CD14-positive monocyte (primary cell): Measurements from ENCODE around the gene VEPH1. TPM values are rescaled to one million over a fixed set of nuclear protein-coding genes. Genes with fewer than 3 reads are reported as not detected.

Experiments
- DNase-seq, 3 donors: peaks; one replicate each; pipeline ENCODE4 v3.0.0-alpha.2; 2011 to 2022
- H2AFZ ChIP-seq: 2 replicates; pipeline ENCODE4 v1.6.0; 2012; ENCODE audit warnings: mild to moderate bottlenecking, low read depth, low read length, inconsistent platforms; ENCODE audit not compliant: insufficient read depth, poor library complexity, severe bottlenecking
- H3K27ac ChIP-seq, 2 donors: 1 replicate in 1 of 2; 2 replicates in 1 of 2; pipeline ENCODE4 v1.5.1; 2012 to 2013; ENCODE audit warnings: low read length in 2 of 2, control low read depth in 1 of 2, inconsistent platforms in 1 of 2, low read depth in 1 of 2, mild to moderate bottlenecking in 1 of 2
- H3K27me3 ChIP-seq, 2 donors: one replicate each; pipeline versions ENCODE4 v1.6.0 to v1.6.1; 2011 to 2013; ENCODE audit warnings: low read length in 2 of 2; ENCODE audit not compliant: control insufficient read depth in 2 of 2, insufficient read depth in 2 of 2
- H3K36me3 ChIP-seq, 2 donors: replicated peaks in 1 of 2; 1 replicate in 1 of 2; 2 replicates in 1 of 2; pipeline versions ENCODE4 v1.5.1 to v1.6.1; 2012 to 2013; ENCODE audit warnings: low read length in 2 of 2, control low read depth in 1 of 2, inconsistent platforms in 1 of 2, mild to moderate bottlenecking in 1 of 2; ENCODE audit not compliant: insufficient read depth in 2 of 2, control insufficient read depth in 1 of 2
- H3K4me1 ChIP-seq, 2 donors: 1 replicate in 1 of 2; 2 replicates in 1 of 2; pipeline versions ENCODE4 v1.5.1 to v1.6.1; 2012 to 2013; ENCODE audit warnings: low read length in 2 of 2, control low read depth in 1 of 2, inconsistent platforms in 1 of 2, mild to moderate bottlenecking in 1 of 2, moderate library complexity in 1 of 2; ENCODE audit not compliant: insufficient read depth in 2 of 2, control insufficient read depth in 1 of 2
- H3K4me2 ChIP-seq: replicated peaks from 2 replicates; pipeline ENCODE3; 2012; ENCODE audit warnings: low read length, moderate library complexity, mild to moderate bottlenecking; ENCODE audit not compliant: poor library complexity, severe bottlenecking; ENCODE audit errors: extremely low read depth
- H3K4me3 ChIP-seq, 3 experiments: fragments of 200-600 bp in 1 of 3; sonication (generic) in 1 of 3; replicated peaks in 1 of 3; 1 replicate in 2 of 3; 2 replicates in 1 of 3; pipeline ENCODE4 v1.5.1; 2011 to 2013; ENCODE audit warnings: low read length in 3 of 3, mild to moderate bottlenecking in 3 of 3, control low read depth in 2 of 3, low read depth in 2 of 3, inconsistent platforms in 1 of 3, moderate library complexity in 1 of 3
- H3K79me2 ChIP-seq: 2 replicates; pipeline ENCODE4 v1.6.0; 2012; ENCODE audit warnings: mild to moderate bottlenecking, control low read depth, inconsistent platforms, low read length, moderate library complexity; ENCODE audit not compliant: insufficient read depth
- H3K9ac ChIP-seq: 2 replicates; pipeline ENCODE4 v1.6.0; 2017; ENCODE audit warnings: low read length, mild to moderate bottlenecking; ENCODE audit not compliant: insufficient read depth, poor library complexity, severe bottlenecking
- H3K9me3 ChIP-seq, 2 donors: replicated peaks in 1 of 2; 1 replicate in 1 of 2; 2 replicates in 1 of 2; pipeline versions ENCODE4 v1.5.1 to v1.6.1; 2012 to 2013; ENCODE audit warnings: low read length in 2 of 2, control low read depth in 1 of 2; ENCODE audit not compliant: control insufficient read depth in 1 of 2, insufficient read depth in 1 of 2
- H4K20me1 ChIP-seq: 2 replicates; pipeline ENCODE4 v1.6.0; 2012; ENCODE audit warnings: mild to moderate bottlenecking, low read length, control low read depth, moderate library complexity; ENCODE audit not compliant: insufficient read depth
- H3K27ac Mint-ChIP-seq, 7 donors: one replicate each; pipeline ENCODE4 v1.8.0; 2020; ENCODE audit warnings: mild to moderate bottlenecking in 7 of 7, mixed read lengths in 7 of 7, moderate library complexity in 6 of 7, inconsistent platforms in 2 of 7
- H3K27me3 Mint-ChIP-seq, 3 donors: one replicate each; pipeline ENCODE4 v1.8.0; 2021 to 2022; ENCODE audit warnings: low read depth in 3 of 3, mild to moderate bottlenecking in 3 of 3, mixed read lengths in 3 of 3, moderate library complexity in 3 of 3, inconsistent platforms in 1 of 3
- H3K36me3 Mint-ChIP-seq, 2 donors: one replicate each; pipeline ENCODE4 v1.8.0; 2020; ENCODE audit warnings: mixed read lengths in 2 of 2, inconsistent platforms in 1 of 2, mild to moderate bottlenecking in 1 of 2
- H3K4me1 Mint-ChIP-seq: one replicate; pipeline ENCODE4 v1.8.0; 2020; ENCODE audit warnings: mild to moderate bottlenecking, mixed read lengths
- H3K4me3 Mint-ChIP-seq, 2 donors: one replicate each; pipeline ENCODE4 v1.8.0; 2020; ENCODE audit warnings: mild to moderate bottlenecking in 2 of 2, mixed read lengths in 2 of 2, moderate library complexity in 1 of 2
- H3K9me3 Mint-ChIP-seq, 7 donors: one replicate each; pipeline ENCODE4 v1.8.0; 2020 to 2022; ENCODE audit warnings: mixed read lengths in 7 of 7, mild to moderate bottlenecking in 6 of 7, moderate library complexity in 6 of 7, inconsistent platforms in 2 of 7
- WGBS: methylation state at CpG from one replicate; pipeline ENCODE4 v1.1.5; 2013; ENCODE audit warnings: missing lambda C conversion rate; ENCODE audit not compliant: insufficient coverage; 5-methylcytosine and 5-hydroxymethylcytosine counted together
- intact Hi-C, 2 donors: fragments of 100-400 bp; cut with micrococcal nuclease; formaldehyde crosslinking; loops; one replicate each; pipeline versions ENCODE4 v1.15.0 to v1.15.1; 2023
- polyA plus RNA-seq, 3 donors: library from polyadenylated mRNA; depleted of rRNA in 1 of 3; unstranded in 2 of 3; stranded (reverse) in 1 of 3; fragments of 300-500 nt in 2 of 3; fragments of >200 nt in 1 of 3; fragmentation: Illumina TruSeq in 2 of 3; gene quantifications; 1 replicate in 2 of 3; 2 replicates in 1 of 3; pipeline ENCODE4 v1.2.3, GENCODE V29; 2012 to 2021
- TF ChIP-seq, protein P1 (sequence below): fragments of 200-600 bp; IDR thresholded peaks from one replicate; pipeline ENCODE4 v1.8.0; 2022; ENCODE audit warnings: antibody characterized with exemption, mild to moderate bottlenecking

Gene VEPH1
- polyA plus RNA-seq, 3 donors = 0.44 TPM; not detected in 2

DNA sequence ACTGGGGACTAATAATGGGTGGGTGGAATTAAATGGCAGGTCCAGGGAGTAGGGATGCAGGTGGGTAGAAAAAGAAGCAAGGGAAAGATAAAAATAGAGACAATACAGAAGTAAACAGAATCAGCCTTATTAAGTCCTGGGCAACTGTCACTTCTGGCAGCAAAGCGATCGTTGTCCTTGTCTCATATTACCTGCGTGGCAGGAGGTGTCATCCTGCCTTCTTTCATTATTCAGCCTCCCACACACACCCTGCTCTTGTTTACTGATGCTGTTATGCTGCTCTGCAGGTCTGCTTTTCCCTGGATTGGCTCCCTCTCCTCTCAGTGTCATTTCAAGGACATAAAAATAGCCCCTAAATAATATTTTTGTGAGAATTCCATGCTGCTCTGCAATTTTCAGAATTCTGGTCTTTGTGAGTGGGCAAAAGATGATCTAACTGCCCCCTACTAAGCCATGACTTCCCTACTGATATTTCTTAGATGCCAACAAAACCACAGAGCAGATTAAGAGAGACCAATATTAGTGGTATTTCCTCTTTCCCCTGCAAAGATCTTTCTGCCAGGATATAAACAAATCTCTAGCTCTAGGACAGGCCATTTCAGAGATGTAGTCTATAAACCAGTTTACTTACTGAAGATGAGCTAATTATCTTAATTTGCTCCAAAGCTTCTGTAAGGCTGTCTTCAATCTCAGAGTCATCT, 8.5 kb downstream of the VEPH1 start:
- peaks cover 17% of the 10 kb centered on the region in 2 donors for H3K27me3 ChIP-seq
- intact Hi-C loops = loop anchor here (5.0 to 10.0 kb wide), 2 partner anchors 287 to 290 kb away; no protein-coding TSS in a partner anchor
- Mint-ChIP-seq H3K27me3 (peaks cover 15 to 26% (median 22%) of the 10 kb centered on the region in 3 donors), H3K27ac (no peak overlapping the region), H3K36me3 (no peaks in the 10 kb centered on the region), H3K4me3 (no peak overlapping the region), H3K9me3 (peaks cover 0 to 2% (median 0%) of the 10 kb centered on the region in 7 donors), H3K4me1 (peaks cover 10% of the 10 kb centered on the region)
- H3K79me2 ChIP-seq = no peaks in the 10 kb centered on the region
- H3K4me2 ChIP-seq = no peak overlapping the region
- DNase-seq = no peak
- H3K27ac ChIP-seq = no peak overlapping the region
- no peak overlapping the region for H3K9ac ChIP-seq
- H2AFZ ChIP-seq = no peak overlapping the region
- TF ChIP-seq, protein P1, sequence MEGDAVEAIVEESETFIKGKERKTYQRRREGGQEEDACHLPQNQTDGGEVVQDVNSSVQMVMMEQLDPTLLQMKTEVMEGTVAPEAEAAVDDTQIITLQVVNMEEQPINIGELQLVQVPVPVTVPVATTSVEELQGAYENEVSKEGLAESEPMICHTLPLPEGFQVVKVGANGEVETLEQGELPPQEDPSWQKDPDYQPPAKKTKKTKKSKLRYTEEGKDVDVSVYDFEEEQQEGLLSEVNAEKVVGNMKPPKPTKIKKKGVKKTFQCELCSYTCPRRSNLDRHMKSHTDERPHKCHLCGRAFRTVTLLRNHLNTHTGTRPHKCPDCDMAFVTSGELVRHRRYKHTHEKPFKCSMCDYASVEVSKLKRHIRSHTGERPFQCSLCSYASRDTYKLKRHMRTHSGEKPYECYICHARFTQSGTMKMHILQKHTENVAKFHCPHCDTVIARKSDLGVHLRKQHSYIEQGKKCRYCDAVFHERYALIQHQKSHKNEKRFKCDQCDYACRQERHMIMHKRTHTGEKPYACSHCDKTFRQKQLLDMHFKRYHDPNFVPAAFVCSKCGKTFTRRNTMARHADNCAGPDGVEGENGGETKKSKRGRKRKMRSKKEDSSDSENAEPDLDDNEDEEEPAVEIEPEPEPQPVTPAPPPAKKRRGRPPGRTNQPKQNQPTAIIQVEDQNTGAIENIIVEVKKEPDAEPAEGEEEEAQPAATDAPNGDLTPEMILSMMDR = no peak
- H4K20me1 ChIP-seq = no peaks in the 10 kb centered on the region
- H3K4me1 ChIP-seq = peaks cover 5 to 7% of the 10 kb centered on the region in 2 donors
- no peaks in the 10 kb centered on the region for H3K36me3 ChIP-seq
- 79% methylated on average over 3 of the region's 3 CpGs for WGBS
- no peaks in the 10 kb centered on the region for H3K9me3 ChIP-seq
- H3K4me3 ChIP-seq = no peak overlapping the region

DNA sequence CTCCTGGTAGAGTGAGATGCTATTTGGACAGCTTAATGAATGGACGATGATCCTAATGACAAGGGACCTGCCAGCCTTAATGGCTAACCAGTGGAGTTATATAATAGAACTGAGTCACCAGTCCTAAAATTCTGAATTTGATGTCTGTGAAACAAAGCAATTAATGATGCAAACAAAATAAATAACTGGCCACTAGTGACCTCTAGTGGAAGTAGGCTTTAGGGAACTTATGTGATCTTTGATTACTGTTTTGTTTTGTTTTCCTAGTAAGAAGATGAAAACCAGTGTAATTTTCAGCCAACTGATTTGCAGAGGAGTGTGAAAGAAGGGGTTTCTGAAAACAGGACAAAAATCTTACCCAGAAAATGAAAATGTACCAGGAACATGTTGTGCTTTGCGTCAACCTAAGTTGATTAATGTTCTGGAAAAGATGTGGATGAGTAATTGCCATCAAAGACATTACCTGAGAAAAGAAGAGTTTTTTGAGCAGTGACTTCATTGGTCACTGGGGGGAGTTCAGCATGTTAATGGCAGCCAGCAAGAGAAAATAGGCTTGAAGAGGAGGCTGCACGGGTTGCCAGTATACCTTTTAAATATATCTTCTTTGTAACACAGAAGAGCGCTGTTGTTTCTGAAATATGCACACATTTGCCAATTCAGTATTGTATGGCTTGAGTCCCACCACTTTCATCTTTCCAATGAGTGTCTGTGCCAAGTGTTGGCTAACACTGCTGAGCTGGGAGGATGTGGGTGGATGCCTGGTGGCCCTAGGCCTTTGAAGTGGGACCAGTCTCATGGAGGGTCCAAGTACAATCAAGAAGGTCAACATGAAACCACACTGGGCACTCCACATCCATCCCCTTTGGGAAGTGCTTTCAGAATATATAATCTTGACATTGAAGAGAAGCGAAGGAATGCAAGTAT, 9.3 kb downstream of the VEPH1 start:
- H3K9ac ChIP-seq = no peak overlapping the region
- intact Hi-C loops = loop anchor here (5.0 to 10.0 kb wide), 2 partner anchors 287 to 289 kb away; no protein-coding TSS in a partner anchor

More for the DNA sequence above, 9.3 kb downstream of the VEPH1 start:
- peaks cover 8 to 9% of the 10 kb centered on the region in 2 donors for H3K27me3 ChIP-seq
- H3K9me3 Mint-ChIP-seq = no peaks in the 10 kb centered on the region
- H3K27me3 Mint-ChIP-seq = peaks cover 6 to 18% (median 13%) of the 10 kb centered on the region in 3 donors
- no peak overlapping the region for H3K27ac ChIP-seq
- peak; percentile 30 to 64 (median 57) for DNase-seq
- no peaks in the 10 kb centered on the region for H3K79me2 ChIP-seq
- H2AFZ ChIP-seq = no peak overlapping the region
- no peaks in the 10 kb centered on the region for H3K9me3 ChIP-seq
- H3K4me3 Mint-ChIP-seq = no peak overlapping the region
- H3K27ac Mint-ChIP-seq = no peak overlapping the region
- WGBS = 94% methylated on average over 2 of the region's 5 CpGs
- H3K36me3 Mint-ChIP-seq = no peaks in the 10 kb centered on the region
- H3K36me3 ChIP-seq = no peaks in the 10 kb centered on the region
- no peaks in the 10 kb centered on the region for H4K20me1 ChIP-seq
- TF ChIP-seq, protein P1 = peak; percentile 86
- no peak overlapping the region for H3K4me2 ChIP-seq
- no peaks in the 10 kb centered on the region for H3K4me1 ChIP-seq
- H3K4me3 ChIP-seq = no peak overlapping the region
- peaks cover 3% of the 10 kb centered on the region for H3K4me1 Mint-ChIP-seq
